Stimulated activated CD8-positive, alpha-beta memory T cell treated with anti-CD3 and anti-CD28 coated beads, Interleukin-12 subunit alpha, Interleukin-12 subunit beta, amount 100 ng/mL, for 24 hours (primary cell): Measurements from ENCODE around the gene P4HB.

Source experiments
- DNase-seq: peaks from one replicate; pipeline ENCODE4 v3.0.0-alpha.2; 2020; ENCODE audit errors: extremely low read depth

Gene P4HB

DNA sequence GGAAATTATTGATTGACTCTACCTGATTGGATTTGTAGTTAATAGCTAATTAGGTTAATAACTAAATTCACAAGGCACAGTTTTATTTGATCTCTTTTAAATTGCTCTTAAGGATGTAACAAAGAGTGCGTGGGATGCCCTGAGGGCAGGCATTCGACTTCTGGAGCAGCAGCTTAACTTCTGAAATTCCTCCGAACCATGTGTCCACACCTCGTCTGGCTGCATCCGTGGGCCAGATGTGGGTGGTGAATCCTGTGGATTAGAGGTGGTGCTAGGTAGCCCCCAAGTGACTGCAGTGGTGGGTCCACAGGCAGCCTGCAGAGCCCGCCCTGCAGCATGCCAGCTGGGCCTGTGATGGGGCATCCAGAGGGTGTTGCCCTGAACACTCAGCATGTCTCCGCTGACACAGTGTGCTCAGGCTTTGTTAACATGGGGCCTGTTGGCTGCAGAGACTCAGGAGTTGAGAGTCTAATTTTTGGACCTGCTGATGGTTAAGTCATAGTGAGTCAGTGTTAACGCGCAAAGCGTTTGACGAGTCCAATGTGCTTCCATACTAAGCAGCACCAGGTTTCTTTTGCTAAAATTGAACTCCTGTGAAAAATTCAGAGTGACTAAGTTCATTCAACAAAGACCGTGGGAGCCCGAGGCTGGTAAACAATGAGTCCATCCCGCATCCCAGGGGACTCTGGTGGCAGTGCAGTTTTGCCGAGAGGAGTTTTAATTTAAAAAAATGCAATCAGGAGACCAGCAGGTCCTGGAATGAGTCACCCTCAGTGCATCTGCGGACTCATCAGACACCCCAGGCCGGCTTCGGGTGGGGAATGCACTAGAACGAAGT lies 37.9 kb upstream of the P4HB start:
- DNase-seq = no peak

DNA sequence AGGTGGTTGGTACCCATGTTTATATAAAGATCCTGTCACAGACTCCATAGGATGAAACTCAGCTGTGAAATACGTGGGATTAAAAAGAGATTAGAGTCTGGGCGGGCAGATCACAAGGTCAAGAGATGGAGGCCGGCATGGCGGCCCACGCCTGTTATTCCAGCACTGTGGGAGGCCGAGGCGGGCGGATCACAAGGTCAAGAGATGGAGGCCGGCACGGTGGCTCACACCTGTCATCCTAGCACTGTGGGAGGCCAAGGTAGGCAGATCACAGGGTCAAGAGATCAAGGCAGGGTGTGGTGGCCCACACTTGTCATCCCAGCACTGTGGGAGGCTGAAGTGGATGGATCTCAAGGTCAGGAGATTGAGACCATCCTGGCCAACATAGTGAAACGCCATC lies 35.1 kb upstream of the P4HB start:
- no peak for DNase-seq

GRCh38 chr17:81891303-81891552 lies 30.9 kb upstream of the P4HB start:
- no peak for DNase-seq

DNA sequence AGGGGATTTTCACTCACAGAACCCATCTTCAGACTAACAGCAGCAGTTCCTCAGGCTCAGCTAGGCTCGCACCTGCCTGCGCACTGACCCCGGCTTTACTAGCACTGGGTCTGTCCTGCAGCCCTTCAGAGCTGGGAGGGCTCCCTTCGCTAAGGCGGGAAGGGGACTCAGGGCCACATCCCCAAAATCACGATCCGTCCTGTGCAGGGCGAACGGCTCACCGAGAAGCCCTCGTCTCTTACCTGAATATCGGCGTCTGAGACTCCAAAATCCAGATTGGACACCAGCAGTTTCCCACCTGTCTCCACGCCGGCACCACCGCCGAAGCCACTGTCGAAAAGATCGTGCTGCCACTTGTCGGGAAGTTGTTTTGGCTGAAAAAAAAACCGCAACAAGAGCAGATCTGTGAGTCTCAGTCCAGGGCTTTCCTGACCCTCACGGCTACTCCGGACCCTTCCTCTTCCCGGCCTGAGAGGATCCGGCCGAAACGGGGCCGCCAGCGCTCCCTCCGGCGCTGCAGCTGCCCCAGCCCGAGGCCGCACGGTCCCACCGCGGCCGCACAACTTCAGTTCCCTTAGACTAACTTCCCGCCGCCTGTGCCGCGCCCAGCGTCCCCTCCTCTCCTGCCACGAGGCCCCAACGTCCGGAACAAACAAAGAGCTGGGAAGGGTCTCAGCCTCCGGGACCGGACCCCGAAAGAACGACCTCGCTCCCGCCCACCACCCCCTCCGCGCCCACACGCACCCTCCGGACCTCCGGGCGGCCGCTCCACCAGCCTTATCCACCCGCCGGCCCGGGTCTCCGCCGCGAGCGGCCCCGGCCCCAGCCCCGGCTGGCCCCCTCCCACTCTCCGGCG lies 30.3 kb upstream of the P4HB start:
- DNase-seq = no peak

DNA sequence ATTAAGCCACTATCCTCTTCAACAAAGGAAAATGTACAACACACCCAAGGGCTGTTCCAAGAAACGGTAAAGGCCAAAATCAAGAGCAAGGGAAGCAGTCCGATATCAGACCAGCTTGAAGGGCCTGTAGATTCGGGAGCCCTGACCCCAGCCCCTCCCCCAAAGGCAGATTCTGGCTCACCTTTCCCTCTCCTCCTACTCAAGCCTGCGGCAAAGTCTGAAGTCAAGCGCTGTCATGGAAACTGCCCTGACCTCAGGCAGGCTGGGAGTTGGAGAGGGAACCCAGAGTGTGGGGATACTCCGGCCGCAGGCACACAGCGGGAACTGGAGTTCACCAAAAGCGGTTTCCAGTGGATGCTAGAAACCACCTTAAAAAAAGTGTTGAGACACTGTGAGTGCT lies 29.3 kb upstream of the P4HB start:
- no peak for DNase-seq

GRCh38 chr17:81888988-81889595 lies 28.8 kb upstream of the P4HB start:
- no peak for DNase-seq

DNA sequence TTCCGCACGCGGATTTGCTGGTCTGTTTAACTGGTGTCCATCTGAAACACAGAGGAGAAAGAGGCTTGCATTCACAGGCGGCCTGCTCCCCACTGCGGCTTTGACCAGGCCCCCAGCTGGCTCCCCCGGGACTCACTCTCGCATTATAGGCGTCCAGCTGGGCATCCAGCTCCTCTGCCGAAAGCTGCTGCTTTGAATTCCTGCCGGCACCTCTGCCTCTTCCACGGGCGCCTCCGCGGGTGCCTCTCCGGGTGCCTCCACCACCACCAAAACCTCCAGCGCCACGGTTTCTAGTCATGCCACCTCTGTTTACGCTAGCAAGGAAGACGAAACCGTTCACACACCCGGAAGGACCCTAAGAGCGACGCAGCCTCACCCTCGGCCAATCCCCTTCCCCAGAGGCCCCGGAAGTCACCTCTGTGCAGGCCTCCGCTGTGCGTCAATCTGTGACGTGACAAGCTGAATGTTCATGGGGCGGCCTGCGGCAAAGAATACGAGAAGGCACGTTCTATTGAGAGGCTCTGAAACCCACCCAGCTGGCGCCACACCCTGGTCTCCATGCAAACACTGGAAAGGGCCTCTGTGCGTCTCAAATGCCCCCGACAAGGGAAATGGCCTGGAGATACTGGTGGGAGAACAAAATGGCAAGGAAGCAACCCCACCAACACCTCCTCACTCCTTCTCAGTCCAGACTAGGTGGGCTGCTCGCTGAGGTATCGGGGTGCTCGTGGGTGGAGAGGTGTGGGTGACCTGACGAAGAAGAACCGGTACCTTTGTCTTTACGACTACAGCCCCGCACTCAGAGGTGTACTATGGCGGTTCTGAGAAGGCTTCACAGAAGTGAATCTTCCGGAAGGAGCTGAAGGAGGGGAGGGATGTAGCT lies 28.0 kb upstream of the P4HB start:
- DNase-seq = no peak

DNA sequence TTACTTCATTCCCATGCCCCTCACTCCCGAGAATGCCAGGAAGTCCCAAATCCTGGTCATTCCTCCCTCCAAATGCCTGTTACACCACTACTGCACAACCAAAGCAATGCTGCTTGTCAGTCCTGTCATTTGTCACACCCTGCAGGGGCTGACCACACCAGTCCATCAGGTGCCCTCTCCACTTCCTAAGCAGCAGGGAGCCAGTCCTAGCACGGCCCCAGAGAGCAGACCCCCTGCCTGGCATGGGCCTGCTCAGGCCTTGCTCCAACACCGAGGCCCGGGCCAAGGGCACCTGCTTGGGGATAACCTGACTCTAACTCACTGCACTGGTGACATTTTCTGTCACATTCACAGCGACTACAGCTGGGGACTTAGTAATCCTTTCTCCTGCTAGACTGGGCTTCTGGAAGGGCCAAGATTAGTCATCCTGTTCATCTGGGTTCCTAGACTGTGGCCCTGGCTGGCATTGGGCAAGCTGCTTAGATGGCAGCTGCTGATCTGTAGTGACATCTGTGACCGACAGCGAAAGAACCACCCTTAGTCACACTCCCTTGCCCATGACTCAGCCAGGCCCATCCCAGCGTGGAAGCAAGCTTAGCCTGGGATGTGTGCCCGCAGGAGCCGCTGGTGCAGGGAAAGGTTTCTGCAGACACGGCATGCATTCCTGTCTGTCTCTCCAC lies 25.7 kb upstream of the P4HB start:
- DNase-seq = no peak

GRCh38 chr17:81885454-81885853 lies 25.1 kb upstream of the P4HB start:
- DNase-seq = no peak

- DNase-seq = no peak
Observed at GRCh38 chr17:81884968-81885367, 24.6 kb upstream of the P4HB start.

GRCh38 chr17:81884520-81884919 lies 24.2 kb upstream of the P4HB start:
- no peak for DNase-seq

GRCh38 chr17:81879121-81879520 lies 18.8 kb upstream of the P4HB start:
- no peak for DNase-seq

DNA sequence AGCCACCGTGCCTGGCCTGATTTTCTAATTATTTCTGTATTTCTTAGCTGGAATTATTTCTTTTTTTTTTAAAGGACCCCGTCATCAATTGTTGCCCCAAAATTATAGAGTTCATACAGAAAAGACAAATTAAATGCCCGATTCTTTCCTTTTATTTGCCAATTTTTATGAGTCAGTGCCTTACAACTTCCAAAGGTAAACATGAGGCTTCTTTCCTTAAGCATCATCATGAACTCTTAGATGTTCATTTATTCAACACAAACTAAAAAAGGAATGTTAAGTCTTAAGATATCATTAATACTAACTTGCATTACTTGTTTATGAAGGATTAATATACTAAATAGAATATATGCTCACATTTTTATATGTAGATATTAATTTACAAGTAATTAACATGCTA lies 18.0 kb upstream of the P4HB start:
- DNase-seq = no peak

- no peak for DNase-seq
Observed at GRCh38 chr17:81877569-81877968, 17.2 kb upstream of the P4HB start.

DNA sequence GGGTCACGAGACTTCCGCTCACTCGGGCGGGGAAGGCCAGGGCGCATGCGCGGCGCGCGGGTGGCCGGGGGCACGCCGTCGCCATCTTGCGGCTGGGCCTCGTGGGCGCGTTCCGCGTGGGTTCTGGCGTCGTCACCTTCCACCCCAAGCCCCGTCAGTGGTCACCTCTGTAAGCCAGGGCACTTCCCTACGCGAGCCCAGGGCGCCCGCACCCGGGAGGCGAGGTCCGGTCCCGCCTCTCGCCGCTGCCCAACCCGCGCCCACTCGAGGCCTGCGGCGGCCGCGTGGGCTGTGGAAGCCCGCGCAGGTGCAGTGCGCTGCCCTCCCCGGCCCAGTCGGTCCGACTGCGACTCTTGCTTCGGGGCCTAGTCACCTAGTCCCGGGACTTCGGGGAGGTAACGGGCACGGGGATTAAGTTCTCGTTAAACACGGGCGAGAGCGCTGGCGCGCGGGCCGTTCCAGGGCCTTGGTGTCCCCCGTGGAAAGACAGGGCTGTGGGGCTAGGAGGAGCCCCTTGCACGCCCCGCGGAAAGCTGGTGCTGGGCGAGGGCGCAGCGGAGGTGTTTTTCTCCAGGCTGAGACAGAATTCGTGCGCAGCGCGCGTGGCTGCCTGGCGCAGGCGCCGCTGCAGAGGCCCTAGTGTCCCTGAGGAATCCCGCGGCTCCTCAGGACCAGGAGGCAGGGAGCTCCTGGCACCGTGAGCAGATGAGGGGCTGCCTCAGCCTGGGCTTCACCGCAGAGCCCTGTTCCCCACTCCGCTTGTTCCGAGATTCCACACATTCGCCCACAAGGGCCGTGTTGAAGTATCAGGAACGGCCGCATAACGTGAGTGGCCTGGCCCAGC lies 11.3 kb upstream of the P4HB start:
- DNase-seq = peak; percentile 90

DNA sequence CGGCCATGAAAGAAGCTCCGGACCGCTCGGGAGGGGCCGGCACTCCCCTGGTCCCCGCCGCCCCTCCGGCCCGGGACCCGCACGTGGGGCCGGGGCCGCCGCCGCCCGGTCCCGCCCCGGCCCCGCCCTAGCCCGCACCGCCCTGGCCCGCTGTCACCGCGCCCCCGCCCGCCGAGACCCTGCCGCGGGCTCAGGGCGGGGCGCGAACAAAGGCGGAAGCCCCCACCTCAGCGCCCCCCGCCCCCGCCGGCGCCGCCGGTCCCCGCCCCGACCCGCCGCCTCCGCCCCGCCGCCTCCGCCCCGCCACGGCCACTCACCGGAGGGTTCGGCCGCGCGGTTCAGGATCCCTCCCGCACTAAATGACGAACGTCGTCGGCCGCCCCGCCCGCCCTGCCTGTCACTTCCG lies 10.6 kb upstream of the P4HB start, which contains the start of gene ARHGDIA:
TSS of gene ARHGDIA (minus strand) at position 357 of the 406 bp plus-strand sequence. CDS start 1,407 bp downstream, outside the sequence.
- no peak for DNase-seq

DNA sequence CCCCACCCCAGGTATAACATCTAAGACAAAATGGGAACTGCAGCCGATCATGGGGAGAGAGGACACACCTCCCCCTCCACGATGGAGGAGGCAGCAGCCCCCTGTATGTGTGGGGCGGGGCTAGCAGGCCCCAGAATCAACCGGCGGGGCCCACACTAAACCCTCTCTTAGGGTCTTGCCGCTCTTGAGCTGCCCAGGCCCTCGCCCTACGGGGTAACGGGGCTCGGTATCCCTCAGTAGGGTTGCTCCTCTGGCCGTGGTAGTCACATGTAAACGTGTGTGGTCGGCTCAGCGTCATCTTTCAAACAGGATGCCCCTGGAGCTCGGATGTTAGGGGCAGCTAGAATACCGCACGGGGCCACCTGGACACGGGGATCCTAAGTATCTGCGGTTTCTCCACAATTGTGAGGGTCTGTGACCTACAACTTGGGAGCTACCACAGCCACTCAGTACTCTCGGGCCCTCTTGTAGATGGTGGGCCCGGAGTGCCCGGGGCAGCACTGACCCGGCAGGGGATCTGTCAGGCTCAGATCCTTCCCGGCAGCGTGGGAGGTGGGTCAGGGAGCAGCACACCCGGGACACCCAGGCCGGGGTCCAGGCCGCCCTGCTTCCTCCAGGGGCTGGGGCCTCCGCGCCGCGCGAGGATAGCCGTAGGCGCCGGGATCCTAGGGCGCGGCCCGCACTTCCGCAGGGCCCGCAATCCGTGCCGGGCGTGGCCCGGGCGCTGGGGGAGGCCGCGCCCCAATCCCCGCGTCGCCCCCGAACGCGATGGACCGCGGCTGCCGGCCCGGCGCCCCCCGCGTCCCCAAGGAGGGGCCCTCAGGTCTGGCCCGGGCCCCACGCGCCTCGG lies 10.0 kb upstream of the P4HB start:
- DNase-seq = no peak

DNA sequence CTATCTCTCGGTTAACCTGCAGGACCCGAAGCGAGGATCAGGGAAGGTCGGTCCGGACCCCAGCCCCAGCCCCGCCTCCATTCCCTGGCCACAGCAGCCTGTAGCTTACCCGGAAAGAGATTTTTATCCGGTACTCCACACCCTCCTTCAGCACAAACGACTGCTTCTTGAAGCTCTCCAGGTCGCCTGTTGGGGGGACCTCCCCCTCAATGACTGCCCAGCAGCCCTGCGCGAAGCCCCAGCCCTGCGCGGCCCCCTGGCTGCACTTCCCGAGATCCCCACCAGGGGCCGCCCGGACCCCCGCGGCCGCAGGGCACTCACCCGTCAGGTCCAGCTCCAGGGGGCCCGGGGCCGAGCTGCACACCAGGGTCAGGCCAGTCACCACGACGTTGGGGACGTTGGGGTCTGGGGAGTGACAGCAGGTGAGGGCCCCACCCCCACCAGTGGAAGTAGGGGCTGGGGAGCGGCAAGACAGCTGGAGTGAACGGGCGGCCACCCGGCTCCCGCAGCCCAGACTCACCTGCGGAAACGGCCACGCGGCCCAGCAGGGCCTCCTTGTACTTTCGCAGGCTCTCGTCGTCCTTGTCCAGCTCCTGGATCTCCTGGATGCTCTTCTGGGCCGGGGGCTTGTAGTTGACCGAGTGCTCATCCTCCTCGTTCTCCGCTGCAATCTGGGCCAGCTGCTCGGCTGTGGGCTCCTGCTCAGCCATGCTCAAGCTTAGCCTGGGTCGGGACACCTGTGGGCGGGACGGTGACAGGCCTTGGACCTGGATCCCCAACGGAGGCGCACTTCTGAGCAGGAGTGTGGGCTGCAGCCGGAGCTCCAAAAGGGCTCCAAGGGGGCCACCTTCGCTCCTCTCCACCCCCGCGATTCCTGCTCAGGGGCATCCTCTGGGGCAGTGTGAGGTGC lies 9.1 kb upstream of the P4HB start:
- DNase-seq = no peak
